Measurements from ENCODE around the gene UBA52. TPM values are rescaled to one million over a fixed set of nuclear protein-coding genes. Genes with fewer than 3 reads are reported as not detected.
A peak's percentile ranks its signal among the peaks of the same experiment; 100 is the strongest.

UBA52 gene
- total RNA-seq, 4 donors from 2014 or later, result 512 to 719 (median 537) TPM

- DNase-seq, result no peak
- TF ChIP-seq CTCF (IDR thresholded peaks at IDR 0.05 in 4 of 5, conservative IDR thresholded peaks at IDR 0.05 in 1 of 5), result no peak
- Histone ChIP-seq H3K27ac (peak overlapping the region in 3 of 4 donors; percentile 5 to 44 (median 38)), H3K4me3 (peak overlapping the region in 3 of 4 donors; percentile 5 to 35 (median 6)), H3K4me1 (peaks cover 5 to 20% of the 10 kb centered on the region in 2 donors), H3K9me3 (no peaks in the 10 kb centered on the region), H3K36me3 (no peaks in the 10 kb centered on the region), H3K27me3 (peaks cover 42 to 45% (median 43%) of the 10 kb centered on the region in 3 donors)
- in situ Hi-C loops (cut with MboI; ENCODE audit: low sequenced_read_pairs in 4 of 4) (no loop called here), intact Hi-C loops (cut with DNase I; ENCODE audit: low total_unique reads) (no loop called here)
- ATAC-seq, result no peak
These were observed 32.5 kb downstream of the UBA52 start for GRCh38 chr19:18603958-18604819.

GRCh38 chr19:18604820-18605159, 33.1 kb downstream of the UBA52 start:
- H3K36me3 ChIP-seq, result no peaks in the 10 kb centered on the region
- H3K27me3 ChIP-seq, result peaks cover 48 to 51% (median 49%) of the 10 kb centered on the region in 3 donors
- in situ Hi-C loops (cut with MboI; ENCODE audit: low sequenced_read_pairs in 4 of 4), result no loop called here
- no peaks in the 10 kb centered on the region for H3K9me3 ChIP-seq
- H3K27ac ChIP-seq, result peak overlapping the region in 2 of 4 donors; percentile 29 to 38
- intact Hi-C loops (cut with DNase I; ENCODE audit: low total_unique reads), result no loop called here
- TF ChIP-seq POLR2A (IDR thresholded peaks at IDR 0.05) (no peak), CTCF (IDR thresholded peaks at IDR 0.05 in 4 of 5, conservative IDR thresholded peaks at IDR 0.05 in 1 of 5) (no peak)
- no peak for DNase-seq
- peak overlapping the region in 2 of 4 donors; percentile 13 to 35 for H3K4me3 ChIP-seq
- no peak for ATAC-seq
- peaks cover 5 to 20% of the 10 kb centered on the region in 2 donors for H3K4me1 ChIP-seq

- intact Hi-C loops (cut with DNase I; ENCODE audit: low total_unique reads), result no loop called here
- Histone ChIP-seq H3K4me3 (peak overlapping the region in 2 of 4 donors; percentile 13 to 35), H3K4me1 (peaks cover 5 to 20% of the 10 kb centered on the region in 2 donors), H3K36me3 (no peaks in the 10 kb centered on the region), H3K27me3 (peaks cover 51 to 55% (median 53%) of the 10 kb centered on the region in 3 donors), H3K27ac (peak overlapping the region in 2 of 4 donors; percentile 31 to 38), H3K9me3 (no peaks in the 10 kb centered on the region)
- TF ChIP-seq CTCF (IDR thresholded peaks at IDR 0.05 in 4 of 5, conservative IDR thresholded peaks at IDR 0.05 in 1 of 5), result no peak
- TF ChIP-seq POLR2A (IDR thresholded peaks at IDR 0.05), result no peak
- ATAC-seq (no peak), DNase-seq (no peak)
- in situ Hi-C loops (cut with MboI; ENCODE audit: low sequenced_read_pairs in 4 of 4), result no loop called here
These were observed 33.5 kb downstream of the UBA52 start for GRCh38 chr19:18605196-18605545.

GRCh38 chr19:18605546-18606280, 34.1 kb downstream of the UBA52 start:
- in situ Hi-C loops (cut with MboI; ENCODE audit: low sequenced_read_pairs in 4 of 4) (no loop called here), intact Hi-C loops (cut with DNase I; ENCODE audit: low total_unique reads) (no loop called here)
- ATAC-seq (no peak), DNase-seq (no peak)
- TF ChIP-seq CTCF (IDR thresholded peaks at IDR 0.05 in 4 of 5, conservative IDR thresholded peaks at IDR 0.05 in 1 of 5) (no peak), POLR2A (IDR thresholded peaks at IDR 0.05) (no peak)
- Histone ChIP-seq H3K4me1 (peaks cover 5 to 20% of the 10 kb centered on the region in 2 donors), H3K27me3 (peaks cover 57 to 60% (median 58%) of the 10 kb centered on the region in 3 donors), H3K27ac (peak overlapping the region in 3 of 4 donors; percentile 30 to 38 (median 31)), H3K4me3 (peak overlapping the region; percentile 8 to 35 (median 24)), H3K36me3 (no peaks in the 10 kb centered on the region), H3K9me3 (no peaks in the 10 kb centered on the region)

Measured in gastrocnemius medialis (tissue), 4 donors.